ENCODE results near the gene DOCK1.
"Not testable (repeated sequence)": the region's sequence is repeated elsewhere in the genome, so short reads cannot be mapped to it uniquely, and the experiment has no call there.

The DOCK1 gene

GRCh38 chr10:126882055-126882454 lies 23.2 kb upstream of the DOCK1 start:
- H3K27me3 ChIP-seq (ENCODE audit: control insufficient read depth, insufficient read depth, low read length); H3K27ac ChIP-seq (ENCODE audit: low read length); H3K4me1 ChIP-seq (ENCODE audit: control insufficient read depth, insufficient read depth, low read length); DNase-seq (ENCODE audit: low read depth, low spot score); H3K36me3 ChIP-seq (ENCODE audit: control insufficient read depth, insufficient read depth, low read length); H3K9me3 ChIP-seq (ENCODE audit: control insufficient read depth, insufficient read depth, low read length): not testable (repeated sequence)
- H3K4me3 ChIP-seq (ENCODE audit: low read length), result peak overlapping the region; percentile 55; the same call in 1 of the 2 replicates
- WGBS (ENCODE audit: insufficient coverage, insufficient read length), result no CpG with 5 or more reads among the region's 16 CpGs

GRCh38 chr10:126888436-126888835 lies 16.8 kb upstream of the DOCK1 start:
- H3K4me1 ChIP-seq (ENCODE audit: control insufficient read depth, insufficient read depth, low read length); H3K9me3 ChIP-seq (ENCODE audit: control insufficient read depth, insufficient read depth, low read length); DNase-seq (ENCODE audit: low read depth, low spot score); H3K4me3 ChIP-seq (ENCODE audit: low read length); H3K27ac ChIP-seq (ENCODE audit: low read length); H3K27me3 ChIP-seq (ENCODE audit: control insufficient read depth, insufficient read depth, low read length); H3K36me3 ChIP-seq (ENCODE audit: control insufficient read depth, insufficient read depth, low read length): not testable (repeated sequence)
- no CpG with 5 or more reads among the region's 1 CpG for WGBS (ENCODE audit: insufficient coverage, insufficient read length)

GRCh38 chr10:126889421-126889820 lies 15.8 kb upstream of the DOCK1 start:
- Histone ChIP-seq H3K27ac (ENCODE audit: low read length) (no peak overlapping the region), H3K4me1 (ENCODE audit: control insufficient read depth, insufficient read depth, low read length) (no peaks in the 10 kb centered on the region), H3K36me3 (ENCODE audit: control insufficient read depth, insufficient read depth, low read length) (no peaks in the 10 kb centered on the region), H3K4me3 (ENCODE audit: low read length) (no peak overlapping the region), H3K27me3 (ENCODE audit: control insufficient read depth, insufficient read depth, low read length) (no peaks in the 10 kb centered on the region), H3K9me3 (ENCODE audit: control insufficient read depth, insufficient read depth, low read length) (no peaks in the 10 kb centered on the region)
- DNase-seq (ENCODE audit: low read depth, low spot score), result no peak
- WGBS (ENCODE audit: insufficient coverage, insufficient read length), result no CpG with 5 or more reads among the region's 1 CpG

GRCh38 chr10:126890797-126891196 lies 14.4 kb upstream of the DOCK1 start:
- WGBS (ENCODE audit: insufficient coverage, insufficient read length), result no CpG with 5 or more reads among the region's 5 CpGs

GRCh38 chr10:126892226-126893175 lies 12.7 kb upstream of the DOCK1 start:
- DNase-seq (ENCODE audit: low read depth, low spot score), result no peak
- no peak overlapping the region for H3K4me3 ChIP-seq (ENCODE audit: low read length)
- no peaks in the 10 kb centered on the region for H3K27me3 ChIP-seq (ENCODE audit: control insufficient read depth, insufficient read depth, low read length)
- H3K27ac ChIP-seq (ENCODE audit: low read length), result no peak overlapping the region
- no peaks in the 10 kb centered on the region for H3K9me3 ChIP-seq (ENCODE audit: control insufficient read depth, insufficient read depth, low read length)
- no peaks in the 10 kb centered on the region for H3K36me3 ChIP-seq (ENCODE audit: control insufficient read depth, insufficient read depth, low read length)
- WGBS (ENCODE audit: insufficient coverage, insufficient read length), result no CpG with 5 or more reads among the region's 16 CpGs
- H3K4me1 ChIP-seq (ENCODE audit: control insufficient read depth, insufficient read depth, low read length), result no peaks in the 10 kb centered on the region

More at GRCh38 chr10:126890797-126891196, 14.4 kb upstream of the DOCK1 start:
- not testable (repeated sequence) for H3K27me3 ChIP-seq (ENCODE audit: control insufficient read depth, insufficient read depth, low read length); DNase-seq (ENCODE audit: low read depth, low spot score); H3K9me3 ChIP-seq (ENCODE audit: control insufficient read depth, insufficient read depth, low read length); H3K4me1 ChIP-seq (ENCODE audit: control insufficient read depth, insufficient read depth, low read length); H3K27ac ChIP-seq (ENCODE audit: low read length); H3K36me3 ChIP-seq (ENCODE audit: control insufficient read depth, insufficient read depth, low read length); H3K4me3 ChIP-seq (ENCODE audit: low read length)

GRCh38 chr10:126893206-126893605 lies 12.0 kb upstream of the DOCK1 start:
- Histone ChIP-seq H3K4me1 (ENCODE audit: control insufficient read depth, insufficient read depth, low read length) (no peaks in the 10 kb centered on the region), H3K27ac (ENCODE audit: low read length) (no peak overlapping the region), H3K27me3 (ENCODE audit: control insufficient read depth, insufficient read depth, low read length) (no peaks in the 10 kb centered on the region), H3K36me3 (ENCODE audit: control insufficient read depth, insufficient read depth, low read length) (no peaks in the 10 kb centered on the region), H3K9me3 (ENCODE audit: control insufficient read depth, insufficient read depth, low read length) (no peaks in the 10 kb centered on the region), H3K4me3 (ENCODE audit: low read length) (no peak overlapping the region)
- no CpG with 5 or more reads among the region's 9 CpGs for WGBS (ENCODE audit: insufficient coverage, insufficient read length)
- no peak for DNase-seq (ENCODE audit: low read depth, low spot score)

- no CpG with 5 or more reads among the region's 8 CpGs for WGBS (ENCODE audit: insufficient coverage, insufficient read length)
- Histone ChIP-seq H3K27ac (ENCODE audit: low read length) (no peak overlapping the region), H3K36me3 (ENCODE audit: control insufficient read depth, insufficient read depth, low read length) (no peaks in the 10 kb centered on the region), H3K4me1 (ENCODE audit: control insufficient read depth, insufficient read depth, low read length) (no peaks in the 10 kb centered on the region), H3K27me3 (ENCODE audit: control insufficient read depth, insufficient read depth, low read length) (no peaks in the 10 kb centered on the region), H3K9me3 (ENCODE audit: control insufficient read depth, insufficient read depth, low read length) (no peaks in the 10 kb centered on the region), H3K4me3 (ENCODE audit: low read length) (no peak overlapping the region)
- DNase-seq (ENCODE audit: low read depth, low spot score), result no peak
These were observed 11.4 kb upstream of the DOCK1 start for GRCh38 chr10:126893841-126894240.

- H3K27ac ChIP-seq (ENCODE audit: low read length), result no peak overlapping the region
- no CpG with 5 or more reads among the region's 9 CpGs for WGBS (ENCODE audit: insufficient coverage, insufficient read length)
- DNase-seq (ENCODE audit: low read depth, low spot score), result no peak
- H3K4me1 ChIP-seq (ENCODE audit: control insufficient read depth, insufficient read depth, low read length), result no peaks in the 10 kb centered on the region
- H3K9me3 ChIP-seq (ENCODE audit: control insufficient read depth, insufficient read depth, low read length), result no peaks in the 10 kb centered on the region
- H3K4me3 ChIP-seq (ENCODE audit: low read length), result no peak overlapping the region
- no peaks in the 10 kb centered on the region for H3K36me3 ChIP-seq (ENCODE audit: control insufficient read depth, insufficient read depth, low read length)
- no peaks in the 10 kb centered on the region for H3K27me3 ChIP-seq (ENCODE audit: control insufficient read depth, insufficient read depth, low read length)
These were observed 9.9 kb upstream of the DOCK1 start for GRCh38 chr10:126895214-126895781.

- Histone ChIP-seq H3K4me3 (ENCODE audit: low read length) (no peak overlapping the region), H3K27ac (ENCODE audit: low read length) (no peak overlapping the region), H3K27me3 (ENCODE audit: control insufficient read depth, insufficient read depth, low read length) (no peaks in the 10 kb centered on the region), H3K36me3 (ENCODE audit: control insufficient read depth, insufficient read depth, low read length) (no peaks in the 10 kb centered on the region), H3K9me3 (ENCODE audit: control insufficient read depth, insufficient read depth, low read length) (no peaks in the 10 kb centered on the region), H3K4me1 (ENCODE audit: control insufficient read depth, insufficient read depth, low read length) (no peaks in the 10 kb centered on the region)
- no peak for DNase-seq (ENCODE audit: low read depth, low spot score)
These were observed 6.8 kb upstream of the DOCK1 start for GRCh38 chr10:126898460-126898859.

GRCh38 chr10:126899529-126899928 lies 5.7 kb upstream of the DOCK1 start:
- H3K4me1 ChIP-seq (ENCODE audit: control insufficient read depth, insufficient read depth, low read length); H3K36me3 ChIP-seq (ENCODE audit: control insufficient read depth, insufficient read depth, low read length); H3K27me3 ChIP-seq (ENCODE audit: control insufficient read depth, insufficient read depth, low read length); H3K9me3 ChIP-seq (ENCODE audit: control insufficient read depth, insufficient read depth, low read length); H3K27ac ChIP-seq (ENCODE audit: low read length); H3K4me3 ChIP-seq (ENCODE audit: low read length); DNase-seq (ENCODE audit: low read depth, low spot score): not testable (repeated sequence)
- WGBS (ENCODE audit: insufficient coverage, insufficient read length), result no CpG with 5 or more reads among the region's 2 CpGs

All from iPS DF 6.9 (cell line).